NCI-H526 (cell line): ENCODE measurements around the gene SDHAF2.
"Not testable (repeated sequence)": the region's sequence is repeated elsewhere in the genome, so short reads cannot be mapped to it uniquely, and the experiment has no call there.

Source experiments
- DNase-seq, 2 experiments: peaks; one replicate each; lab custom pipeline; 2025; lab: John Stamatoyannopoulos, UW

The SDHAF2 gene

GRCh38 chr11:61429691-61430582 lies at the start of gene SDHAF2, which contains the start of gene CPSF7:
Gene SDHAF2, plus strand, starts transcription at chr11:61430124. Its CDS starts 23 bp downstream, at chr11:61430147.
Gene CPSF7, minus strand, starts transcription at chr11:61429975. Its CDS starts 740 bp downstream, at chr11:61429235.
- DNase-seq: peak; percentile 92 to 99

- no peak for DNase-seq
Measured at GRCh38 chr11:61380884-61381283, 49.0 kb upstream of the SDHAF2 start.

- not testable (repeated sequence) for DNase-seq
Measured at GRCh38 chr11:61383859-61384258, 46.1 kb upstream of the SDHAF2 start.

GRCh38 chr11:61384271-61385242 lies 45.4 kb upstream of the SDHAF2 start:
- peak; percentile 57 to 59 for DNase-seq

GRCh38 chr11:61390161-61390560 lies 39.8 kb upstream of the SDHAF2 start:
- DNase-seq: no peak

GRCh38 chr11:61392981-61393595 lies 36.8 kb upstream of the SDHAF2 start:
- DNase-seq: peak in 1 of 2 experiments; percentile 41

GRCh38 chr11:61401173-61401572 lies 28.8 kb upstream of the SDHAF2 start:
- no peak for DNase-seq

GRCh38 chr11:61401573-61401972 lies 28.4 kb upstream of the SDHAF2 start:
- no peak for DNase-seq

- no peak for DNase-seq
Measured at GRCh38 chr11:61403658-61404057, 26.3 kb upstream of the SDHAF2 start.

- no peak for DNase-seq
Measured at GRCh38 chr11:61404103-61404502, 25.8 kb upstream of the SDHAF2 start.

- no peak for DNase-seq
Measured at GRCh38 chr11:61404641-61405040, 25.3 kb upstream of the SDHAF2 start.

- DNase-seq: no peak
Measured at GRCh38 chr11:61406067-61406466, 23.9 kb upstream of the SDHAF2 start.

- DNase-seq: no peak
Measured at GRCh38 chr11:61406991-61407728, 22.8 kb upstream of the SDHAF2 start.

- DNase-seq: no peak
Measured at GRCh38 chr11:61411589-61411988, 18.3 kb upstream of the SDHAF2 start.

GRCh38 chr11:61413496-61413895 lies 16.4 kb upstream of the SDHAF2 start:
- DNase-seq: no peak

- no peak for DNase-seq
Measured at GRCh38 chr11:61414547-61414946, 15.4 kb upstream of the SDHAF2 start.

- no peak for DNase-seq
Measured at GRCh38 chr11:61415381-61415780, 14.5 kb upstream of the SDHAF2 start.

- DNase-seq: no peak
Measured at GRCh38 chr11:61416941-61417340, 13.0 kb upstream of the SDHAF2 start.

GRCh38 chr11:61417670-61418069 lies 12.3 kb upstream of the SDHAF2 start:
- DNase-seq: no peak

GRCh38 chr11:61418136-61418535 lies 11.8 kb upstream of the SDHAF2 start:
- no peak for DNase-seq

GRCh38 chr11:61422226-61422625 lies 7.7 kb upstream of the SDHAF2 start:
- no peak for DNase-seq
